ENCODE measurements around the gene SMPX. TPM values are rescaled to one million over a fixed set of nuclear protein-coding genes. Genes with fewer than 3 reads are reported as not detected.

The SMPX gene
- total RNA-seq, 1 donor from 2014 or later: 3.5 TPM

- Mint-ChIP-seq H3K9me3 (no peaks in the 10 kb centered on the region), H3K4me1 (no peaks in the 10 kb centered on the region), H3K27me3 (ENCODE audit: low read depth) (no peaks in the 10 kb centered on the region), H3K36me3 (no peaks in the 10 kb centered on the region), H3K4me3 (no peak overlapping the region), H3K27ac (no peak overlapping the region)
- no peak for DNase-seq (ENCODE audit: low spot score in 2 of 2, unreplicated experiment in 2 of 2)
- TF ChIP-seq CTCF (IDR thresholded peaks at IDR 0.05; ENCODE audit: unreplicated experiment): no peak
Observed at GRCh38 chrX:21700275-21700674, 57.6 kb downstream of the SMPX start.

GRCh38 chrX:21699136-21699535 is 58.8 kb downstream of the SMPX start:
- Mint-ChIP-seq H3K9me3 (no peaks in the 10 kb centered on the region), H3K27ac (no peak overlapping the region), H3K27me3 (ENCODE audit: low read depth) (no peaks in the 10 kb centered on the region), H3K4me3 (no peak overlapping the region), H3K36me3 (no peaks in the 10 kb centered on the region), H3K4me1 (no peaks in the 10 kb centered on the region)
- TF ChIP-seq CTCF (IDR thresholded peaks at IDR 0.05; ENCODE audit: unreplicated experiment): no peak
- DNase-seq (ENCODE audit: low spot score in 2 of 2, unreplicated experiment in 2 of 2): no peak

- Mint-ChIP-seq H3K9me3 (no peaks in the 10 kb centered on the region), H3K27me3 (ENCODE audit: low read depth) (no peaks in the 10 kb centered on the region), H3K36me3 (no peaks in the 10 kb centered on the region), H3K27ac (no peak overlapping the region), H3K4me3 (no peak overlapping the region), H3K4me1 (no peaks in the 10 kb centered on the region)
- DNase-seq (ENCODE audit: low spot score in 2 of 2, unreplicated experiment in 2 of 2): no peak
- TF ChIP-seq CTCF (IDR thresholded peaks at IDR 0.05; ENCODE audit: unreplicated experiment): no peak
Observed at GRCh38 chrX:21698272-21698671, 59.6 kb downstream of the SMPX start.

GRCh38 chrX:21691512-21692018 is 66.4 kb downstream of the SMPX start:
- no peak for TF ChIP-seq CTCF (IDR thresholded peaks at IDR 0.05; ENCODE audit: unreplicated experiment)
- no peak for DNase-seq (ENCODE audit: low spot score in 2 of 2, unreplicated experiment in 2 of 2)

GRCh38 chrX:21683941-21684340 is 74.0 kb downstream of the SMPX start:
- H3K9me3 Mint-ChIP-seq: peaks cover 6% of the 10 kb centered on the region
- H3K4me3 Mint-ChIP-seq: no peak overlapping the region
- peak overlapping the region; percentile 13 for H3K27ac Mint-ChIP-seq
- no peaks in the 10 kb centered on the region for H3K36me3 Mint-ChIP-seq
- peaks cover 8% of the 10 kb centered on the region for H3K4me1 Mint-ChIP-seq
- H3K27me3 Mint-ChIP-seq (ENCODE audit: low read depth): peaks cover 3% of the 10 kb centered on the region
- DNase-seq (ENCODE audit: low spot score in 2 of 2, unreplicated experiment in 2 of 2): no peak
- no peak for TF ChIP-seq CTCF (IDR thresholded peaks at IDR 0.05; ENCODE audit: unreplicated experiment)

More at GRCh38 chrX:21691512-21692018, 66.4 kb downstream of the SMPX start:
- Mint-ChIP-seq H3K9me3 (peaks cover 10% of the 10 kb centered on the region), H3K27me3 (ENCODE audit: low read depth) (no peaks in the 10 kb centered on the region), H3K36me3 (no peaks in the 10 kb centered on the region), H3K27ac (no peak overlapping the region), H3K4me3 (no peak overlapping the region), H3K4me1 (no peaks in the 10 kb centered on the region)

All from mesothelial cell of epicardium (in vitro differentiated cells).